Endothelial cell of umbilical vein (primary cell): ENCODE data around the gene METTL18.

Experiments used
- JUN ChIP-seq: IDR thresholded peaks from 2 replicates; pipeline ENCODE4 v1.6.1; 2011; ENCODE audit warnings: borderline replicate concordance, low read depth; ENCODE audit not compliant: insufficient read length, insufficient read depth
- POLR2A ChIP-seq: IDR thresholded peaks from 2 replicates; pipeline ENCODE4 v1.6.1; 2012; ENCODE audit warnings: low read depth, mild to moderate bottlenecking, control low read depth, low read length
- TF ChIP-seq, protein P1 (sequence below), 2 donors: IDR thresholded peaks; 1 replicate in 1 of 2; 2 replicates in 1 of 2; pipeline ENCODE4 v1.5.1; 2011; ENCODE audit warnings: low read length in 2 of 2, mild to moderate bottlenecking in 2 of 2, moderate library complexity in 2 of 2, control low read depth in 1 of 2, inconsistent platforms in 1 of 2, low read depth in 1 of 2; ENCODE audit not compliant: insufficient read depth in 1 of 2; ENCODE audit errors: extremely low read depth in 1 of 2

DNA sequence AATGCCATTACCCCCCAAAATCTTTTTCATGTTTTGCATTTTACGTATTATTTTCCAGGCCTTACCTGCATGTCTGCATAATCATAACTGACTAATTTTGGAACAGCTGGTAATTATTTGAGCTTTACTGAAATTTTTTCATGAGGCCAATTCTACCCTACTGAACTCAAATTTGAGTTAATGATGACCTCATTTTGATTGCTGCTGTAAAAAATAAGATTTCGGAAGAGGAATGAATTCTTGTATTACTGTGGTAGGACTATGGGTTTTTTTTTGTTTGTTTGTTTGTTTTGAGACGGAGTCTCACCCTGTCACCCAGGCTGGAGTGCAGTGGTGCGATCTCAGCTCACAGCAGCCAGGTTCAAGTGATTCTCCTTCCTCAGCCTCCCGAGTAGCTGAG, 2.6 kb upstream of the METTL18 start:
- TF ChIP-seq, protein P1, sequence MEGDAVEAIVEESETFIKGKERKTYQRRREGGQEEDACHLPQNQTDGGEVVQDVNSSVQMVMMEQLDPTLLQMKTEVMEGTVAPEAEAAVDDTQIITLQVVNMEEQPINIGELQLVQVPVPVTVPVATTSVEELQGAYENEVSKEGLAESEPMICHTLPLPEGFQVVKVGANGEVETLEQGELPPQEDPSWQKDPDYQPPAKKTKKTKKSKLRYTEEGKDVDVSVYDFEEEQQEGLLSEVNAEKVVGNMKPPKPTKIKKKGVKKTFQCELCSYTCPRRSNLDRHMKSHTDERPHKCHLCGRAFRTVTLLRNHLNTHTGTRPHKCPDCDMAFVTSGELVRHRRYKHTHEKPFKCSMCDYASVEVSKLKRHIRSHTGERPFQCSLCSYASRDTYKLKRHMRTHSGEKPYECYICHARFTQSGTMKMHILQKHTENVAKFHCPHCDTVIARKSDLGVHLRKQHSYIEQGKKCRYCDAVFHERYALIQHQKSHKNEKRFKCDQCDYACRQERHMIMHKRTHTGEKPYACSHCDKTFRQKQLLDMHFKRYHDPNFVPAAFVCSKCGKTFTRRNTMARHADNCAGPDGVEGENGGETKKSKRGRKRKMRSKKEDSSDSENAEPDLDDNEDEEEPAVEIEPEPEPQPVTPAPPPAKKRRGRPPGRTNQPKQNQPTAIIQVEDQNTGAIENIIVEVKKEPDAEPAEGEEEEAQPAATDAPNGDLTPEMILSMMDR (IDR thresholded peaks at IDR 0.05; ENCODE audit: extremely low read depth in 1 of 2, insufficient read depth in 1 of 2, low read depth in 1 of 2, low read length in 2 of 2): no peak
- TF ChIP-seq POLR2A: no peak
- no peak for TF ChIP-seq JUN
